ENCODE data around the gene CORIN. TPM values are rescaled to one million over a fixed set of nuclear protein-coding genes. Genes with fewer than 3 reads are reported as not detected.

CORIN gene
- total RNA-seq, 6 experiments from 2014 or later, result 0.12 to 0.44 (median 0.16) TPM; not detected in 1

DNA sequence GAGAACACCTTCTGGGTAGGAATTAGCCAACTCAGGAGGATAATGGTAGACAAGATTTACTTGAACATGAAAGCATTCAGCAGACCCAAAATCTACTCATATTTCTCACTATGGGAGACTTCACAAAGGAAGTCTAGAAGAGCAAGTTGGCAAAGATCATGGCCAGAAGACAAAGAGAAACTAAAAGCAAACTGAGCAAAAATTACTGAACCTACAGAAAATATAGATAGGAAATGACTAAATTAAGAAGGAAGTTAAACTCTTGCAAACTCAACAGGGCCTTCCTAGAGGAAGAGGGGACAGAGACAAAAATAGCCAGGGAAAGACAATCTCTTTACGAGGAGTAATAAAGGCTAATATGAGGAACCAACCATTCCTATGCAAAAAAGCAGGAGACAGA is 18.7 kb downstream of the CORIN start:
- intact Hi-C loops (cut with DNase I), result no loop called here
- Histone ChIP-seq H3K36me3 (no peaks in the 10 kb centered on the region), H3K27ac (no peak overlapping the region), H3K4me3 (no peak overlapping the region), H3K27me3 (no peaks in the 10 kb centered on the region), H3K4me1 (peaks cover 0 to 11% (median 0%) of the 10 kb centered on the region in 4 donors), H3K9me3 (no peaks in the 10 kb centered on the region)
- 59% methylated on average over 1 of the region's 1 CpG for WGBS (ENCODE audit: insufficient coverage, low coverage, low lambda C conversion rate, missing lambda C conversion rate)
- TF ChIP-seq, protein P1, sequence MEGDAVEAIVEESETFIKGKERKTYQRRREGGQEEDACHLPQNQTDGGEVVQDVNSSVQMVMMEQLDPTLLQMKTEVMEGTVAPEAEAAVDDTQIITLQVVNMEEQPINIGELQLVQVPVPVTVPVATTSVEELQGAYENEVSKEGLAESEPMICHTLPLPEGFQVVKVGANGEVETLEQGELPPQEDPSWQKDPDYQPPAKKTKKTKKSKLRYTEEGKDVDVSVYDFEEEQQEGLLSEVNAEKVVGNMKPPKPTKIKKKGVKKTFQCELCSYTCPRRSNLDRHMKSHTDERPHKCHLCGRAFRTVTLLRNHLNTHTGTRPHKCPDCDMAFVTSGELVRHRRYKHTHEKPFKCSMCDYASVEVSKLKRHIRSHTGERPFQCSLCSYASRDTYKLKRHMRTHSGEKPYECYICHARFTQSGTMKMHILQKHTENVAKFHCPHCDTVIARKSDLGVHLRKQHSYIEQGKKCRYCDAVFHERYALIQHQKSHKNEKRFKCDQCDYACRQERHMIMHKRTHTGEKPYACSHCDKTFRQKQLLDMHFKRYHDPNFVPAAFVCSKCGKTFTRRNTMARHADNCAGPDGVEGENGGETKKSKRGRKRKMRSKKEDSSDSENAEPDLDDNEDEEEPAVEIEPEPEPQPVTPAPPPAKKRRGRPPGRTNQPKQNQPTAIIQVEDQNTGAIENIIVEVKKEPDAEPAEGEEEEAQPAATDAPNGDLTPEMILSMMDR (IDR thresholded peaks at IDR 0.05), result no peak
- no peak for TF ChIP-seq POLR2A (IDR thresholded peaks at IDR 0.05)
- DNase-seq, result no peak
- peak in 1 of 4 donors; percentile 41 for ATAC-seq

GRCh38 chr4:47817275-47817674 is 20.6 kb downstream of the CORIN start:
- DNase-seq, result peak in 1 of 3 donors; percentile 60
- Histone ChIP-seq H3K4me1 (peaks cover 0 to 11% (median 0%) of the 10 kb centered on the region in 4 donors), H3K9me3 (no peaks in the 10 kb centered on the region), H3K36me3 (no peaks in the 10 kb centered on the region), H3K27me3 (no peaks in the 10 kb centered on the region), H3K4me3 (no peak overlapping the region), H3K27ac (no peak overlapping the region)
- no peak for TF ChIP-seq POLR2A (IDR thresholded peaks at IDR 0.05)
- TF ChIP-seq, protein P1 (IDR thresholded peaks at IDR 0.05), result no peak
- intact Hi-C loops (cut with DNase I), result no loop called here
- peak; percentile 93 to 97 (median 96) for ATAC-seq

DNA sequence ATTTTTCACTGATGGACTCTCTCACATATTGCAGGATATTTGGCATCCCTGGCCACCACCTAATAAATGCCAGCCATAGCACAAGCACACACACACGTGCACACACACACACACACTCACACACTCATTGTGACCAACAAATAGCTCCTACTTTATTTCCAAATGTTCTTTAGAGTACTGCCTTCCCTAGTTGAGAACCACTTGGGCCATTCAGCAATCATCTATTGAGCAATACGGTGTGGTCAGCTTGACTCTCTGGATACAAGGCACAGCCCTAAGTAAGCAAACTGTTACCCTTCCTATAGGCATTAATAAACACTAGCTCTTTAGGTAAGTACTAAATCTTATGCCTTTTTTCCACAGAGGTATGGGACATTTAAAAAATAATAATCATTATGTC is 21.1 kb downstream of the CORIN start:
- DNase-seq (no peak), ATAC-seq (peak in 1 of 4 donors; percentile 17)
- H3K4me1 ChIP-seq, result peaks cover 0 to 11% (median 0%) of the 10 kb centered on the region in 4 donors
- TF ChIP-seq, protein P1 (IDR thresholded peaks at IDR 0.05), result no peak
- TF ChIP-seq POLR2A (IDR thresholded peaks at IDR 0.05), result no peak
- no peaks in the 10 kb centered on the region for H3K9me3 ChIP-seq
- no peak overlapping the region for H3K4me3 ChIP-seq
- no peaks in the 10 kb centered on the region for H3K27me3 ChIP-seq
- WGBS (ENCODE audit: insufficient coverage, low coverage, low lambda C conversion rate, missing lambda C conversion rate), result 60% methylated on average over 2 of the region's 2 CpGs
- H3K27ac ChIP-seq, result no peak overlapping the region
- intact Hi-C loops (cut with DNase I), result no loop called here
- H3K36me3 ChIP-seq, result no peaks in the 10 kb centered on the region

- no peak overlapping the region for H3K27ac ChIP-seq
- TF ChIP-seq, protein P1 (IDR thresholded peaks at IDR 0.05), result no peak
- no peak for TF ChIP-seq POLR2A (IDR thresholded peaks at IDR 0.05)
- 88% methylated on average over 6 of the region's 6 CpGs for WGBS (ENCODE audit: insufficient coverage, low coverage, low lambda C conversion rate, missing lambda C conversion rate)
These were observed 23.1 kb downstream of the CORIN start for GRCh38 chr4:47814618-47815295.

More at GRCh38 chr4:47814618-47815295, 23.1 kb downstream of the CORIN start:
- H3K36me3 ChIP-seq, result no peaks in the 10 kb centered on the region
- no peak overlapping the region for H3K4me3 ChIP-seq
- H3K9me3 ChIP-seq, result no peaks in the 10 kb centered on the region
- DNase-seq, result no peak
- intact Hi-C loops (cut with DNase I), result no loop called here
- ATAC-seq, result no peak
- no peaks in the 10 kb centered on the region for H3K27me3 ChIP-seq
- peaks cover 0 to 11% (median 0%) of the 10 kb centered on the region in 4 donors for H3K4me1 ChIP-seq
